ENCODE results near the gene MOCOS.

MOCOS gene

GRCh38 chr18:36275561-36275960 is 88.3 kb downstream of the MOCOS start:
- DNase-seq = no peak

- DNase-seq = no peak
Measured at GRCh38 chr18:36279001-36279400, 91.7 kb downstream of the MOCOS start.

GRCh38 chr18:36281936-36282335 is 94.6 kb downstream of the MOCOS start:
- no peak for DNase-seq

- no peak for DNase-seq
Measured at GRCh38 chr18:36283448-36283847, 96.2 kb downstream of the MOCOS start.

- DNase-seq = no peak
Measured at GRCh38 chr18:36284268-36284667, 97.0 kb downstream of the MOCOS start.

- DNase-seq = peak; percentile 36
Measured at GRCh38 chr18:36284671-36285295, 97.5 kb downstream of the MOCOS start.

- no peak for DNase-seq
Measured at GRCh38 chr18:36287653-36288052, 100.4 kb downstream of the MOCOS start.

- DNase-seq = no peak
Measured at GRCh38 chr18:36288689-36289088, 101.4 kb downstream of the MOCOS start.

- DNase-seq = no peak
Measured at GRCh38 chr18:36294031-36294430, 106.7 kb downstream of the MOCOS start.

- DNase-seq = no peak
Measured at GRCh38 chr18:36295214-36295613, 107.9 kb downstream of the MOCOS start.

- no peak for DNase-seq
Measured at GRCh38 chr18:36295880-36296301, 108.6 kb downstream of the MOCOS start.

GRCh38 chr18:36296650-36297416 is 109.5 kb downstream of the MOCOS start:
- DNase-seq = no peak

- DNase-seq = no peak
Measured at GRCh38 chr18:36297417-36298125, 110.3 kb downstream of the MOCOS start, which contains the start of gene FHOD3. Gene FHOD3, plus strand, starts transcription at chr18:36297713. Its CDS starts 123 bp downstream, at chr18:36297836.

- DNase-seq = no peak
Measured at GRCh38 chr18:36298126-36298741, 110.9 kb downstream of the MOCOS start.

GRCh38 chr18:36299015-36299414 is 111.7 kb downstream of the MOCOS start:
- DNase-seq = no peak

GRCh38 chr18:36300211-36300610 is 112.9 kb downstream of the MOCOS start:
- no peak for DNase-seq

GRCh38 chr18:36301884-36302283 is 114.6 kb downstream of the MOCOS start:
- no peak for DNase-seq

- DNase-seq = no peak
Measured at GRCh38 chr18:36302676-36303075, 115.4 kb downstream of the MOCOS start.

- no peak for DNase-seq
Measured at GRCh38 chr18:36303211-36303844, 116.0 kb downstream of the MOCOS start.

GRCh38 chr18:36304723-36305122 is 117.4 kb downstream of the MOCOS start:
- DNase-seq = no peak

GRCh38 chr18:36305375-36305774 is 118.1 kb downstream of the MOCOS start:
- DNase-seq = no peak

- DNase-seq = no peak
Measured at GRCh38 chr18:36307513-36307912, 120.2 kb downstream of the MOCOS start.
